ENCODE measurements around the gene COG6.

- no peak for TF ChIP-seq CTCF (IDR thresholded peaks at IDR 0.05)
- TF ChIP-seq POLR2A (IDR thresholded peaks at IDR 0.05), result no peak
These were observed 128.9 kb downstream of the COG6 start for GRCh38 chr13:39784347-39784746.
